Head of caudate nucleus (tissue), 42 donors: ENCODE measurements around the gene WDR31.

Experiments used
- DNase-seq, 42 donors: peaks; one replicate each; pipeline versions ENCODE4 v3.0.0 to v3.0.0-alpha.2; 2020 to 2021; ENCODE audit warnings: mixed read lengths in 7 of 42
- intact Hi-C: fragments of 100-400 bp; cut with DNase I; formaldehyde crosslinking; loops from one replicate; pipeline ENCODE4 v1.15.0; 2022

Gene WDR31

DNA sequence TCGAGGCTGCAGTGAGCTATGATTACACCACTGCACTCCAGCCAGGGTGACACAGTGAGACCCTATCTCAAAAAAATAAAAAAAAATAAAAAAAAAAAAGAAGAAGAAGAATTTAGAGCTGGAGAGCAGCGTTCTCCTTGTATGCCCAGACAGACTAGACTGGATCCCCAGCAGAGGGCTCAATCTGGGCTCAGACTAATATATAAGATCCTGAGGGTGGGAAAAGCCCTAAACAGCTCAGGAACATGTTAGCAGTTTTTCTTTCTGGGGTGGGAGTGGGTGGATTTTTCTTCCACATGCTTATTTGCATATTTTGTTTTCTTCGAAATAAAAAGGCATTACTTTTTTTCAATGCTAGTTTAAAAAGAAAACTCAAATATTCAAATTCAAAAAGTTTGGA lies 8.4 kb upstream of the WDR31 start:
- intact Hi-C loops: no loop called here
- no peak for DNase-seq

- intact Hi-C loops: no loop called here
- DNase-seq: no peak
Measured at GRCh38 chr9:113345671-113346070, 5.6 kb upstream of the WDR31 start.

DNA sequence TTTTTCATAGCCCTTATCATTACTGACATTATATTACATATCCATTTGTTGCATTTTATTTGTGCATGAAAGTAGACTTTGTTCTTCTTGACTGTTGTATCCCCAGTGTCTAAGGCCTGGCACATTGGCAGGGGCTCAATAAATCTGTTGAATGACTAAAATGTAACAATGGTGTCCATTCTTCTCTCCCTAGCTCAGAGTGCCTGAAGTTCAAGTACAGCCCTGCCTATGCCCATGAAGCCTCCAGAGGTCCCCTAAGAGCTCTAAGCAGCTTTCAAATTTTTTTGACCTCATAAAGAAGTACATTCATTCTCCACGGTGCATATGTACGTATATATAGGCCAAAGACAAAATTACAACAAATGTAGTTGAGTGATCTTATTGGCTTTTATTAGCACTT lies 5.1 kb upstream of the WDR31 start:
- intact Hi-C loops: no loop called here
- peak in 12 of 42 donors; percentile 22 to 70 (median 36) for DNase-seq

DNA sequence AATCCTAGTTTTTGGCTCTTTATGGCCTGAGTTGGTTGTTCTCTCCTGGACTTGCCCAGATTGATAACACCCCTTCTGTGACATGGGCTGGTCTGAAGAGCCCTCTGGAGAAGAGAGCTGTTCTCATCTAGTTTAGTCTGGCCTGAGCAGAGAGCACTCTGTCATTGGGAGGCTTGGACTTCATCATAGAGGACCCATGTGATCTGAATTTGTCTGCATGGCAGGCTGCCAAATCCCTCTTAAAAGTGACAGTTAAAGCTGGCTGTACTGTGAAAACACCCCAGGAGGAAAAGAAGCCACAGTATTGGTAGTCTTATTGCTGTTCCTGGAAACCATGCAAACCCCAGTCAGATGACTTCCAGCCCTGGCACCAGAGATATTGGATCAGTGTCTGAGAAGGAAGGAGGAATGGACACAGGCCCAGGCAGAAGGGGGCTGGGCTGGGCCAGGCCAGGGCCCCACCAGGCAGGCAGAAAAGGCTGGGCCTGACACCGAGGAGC lies 3.7 kb upstream of the WDR31 start:
- intact Hi-C loops: no loop called here
- DNase-seq: peak; percentile 49 to 98 (median 84)

GRCh38 chr9:113341712-113342410 lies 1.8 kb upstream of the WDR31 start:
- DNase-seq: peak in 2 of 42 donors; percentile 35 to 68
- intact Hi-C loops: loop anchor here (2.0 kb wide), 1 partner anchor 59 kb away; the partner anchor contains the start of gene ALAD

- intact Hi-C loops: no loop called here
Measured at GRCh38 chr9:113337714-113338113, 2.4 kb downstream of the WDR31 start.

DNA sequence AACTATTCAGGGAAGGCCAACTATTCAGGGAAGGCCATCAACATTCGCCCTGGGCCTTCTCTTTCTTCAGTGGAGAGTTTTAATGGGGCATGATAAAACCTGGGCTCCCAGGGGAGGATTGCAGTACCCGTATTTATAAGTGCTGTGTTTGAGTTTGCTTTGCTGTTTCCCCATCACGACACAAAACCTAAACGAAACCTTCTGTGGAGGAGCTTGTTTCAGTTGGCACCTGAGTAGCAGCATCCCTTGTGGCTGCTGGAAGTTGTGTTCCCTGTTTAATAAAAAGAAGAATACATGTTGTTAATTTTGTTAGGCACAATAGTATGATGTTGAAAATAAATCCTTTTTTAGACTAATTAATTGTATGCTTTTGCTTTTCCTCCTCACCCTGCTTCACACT lies 8.3 kb downstream of the WDR31 start:
- intact Hi-C loops: no loop called here
- DNase-seq: no peak

More at GRCh38 chr9:113337714-113338113, 2.4 kb downstream of the WDR31 start:
- DNase-seq: no peak

DNA sequence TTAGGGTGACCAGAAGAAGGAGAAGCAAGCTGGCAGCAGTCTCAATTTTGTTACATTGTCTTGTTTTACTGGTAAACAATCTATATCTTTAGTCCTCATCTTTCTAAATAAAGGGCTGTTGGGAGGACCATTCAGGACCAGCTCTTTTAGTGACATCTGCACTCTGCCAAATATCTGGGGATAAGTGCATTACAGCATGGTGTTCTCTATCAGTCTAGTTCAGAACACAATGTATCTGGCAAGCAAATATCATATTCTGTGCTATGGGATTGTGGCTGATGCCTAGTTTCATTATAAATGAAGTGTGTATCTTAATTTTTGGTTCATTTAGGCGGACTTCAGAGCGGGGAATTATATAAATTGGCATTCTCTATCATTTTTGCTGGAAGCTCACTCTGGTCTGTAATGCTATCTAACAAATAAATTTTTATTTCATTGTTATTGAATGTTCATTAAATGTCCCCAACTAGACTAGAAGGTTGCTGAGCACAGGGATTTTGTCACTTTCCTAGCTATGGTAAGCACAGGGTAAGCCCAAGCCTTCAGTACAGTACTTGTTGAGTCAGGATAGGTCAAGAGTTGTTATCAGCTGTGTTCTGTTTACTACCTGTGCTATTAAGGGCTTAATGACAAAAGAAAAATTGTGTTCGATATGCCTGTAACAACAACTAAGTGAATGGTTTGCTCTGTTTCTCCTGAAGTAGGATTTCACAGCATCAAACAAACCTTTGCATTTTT lies 11.9 kb downstream of the WDR31 start:
- no peak for DNase-seq
- intact Hi-C loops: no loop called here

GRCh38 chr9:113326230-113326629 lies 13.8 kb downstream of the WDR31 start:
- intact Hi-C loops: no loop called here

GRCh38 chr9:113322671-113323070 lies 17.4 kb downstream of the WDR31 start:
- intact Hi-C loops: no loop called here

More at GRCh38 chr9:113326230-113326629, 13.8 kb downstream of the WDR31 start:
- DNase-seq: no peak

GRCh38 chr9:113320051-113320450 lies 20.0 kb downstream of the WDR31 start:
- intact Hi-C loops: no loop called here

More at GRCh38 chr9:113322671-113323070, 17.4 kb downstream of the WDR31 start:
- no peak for DNase-seq

DNA sequence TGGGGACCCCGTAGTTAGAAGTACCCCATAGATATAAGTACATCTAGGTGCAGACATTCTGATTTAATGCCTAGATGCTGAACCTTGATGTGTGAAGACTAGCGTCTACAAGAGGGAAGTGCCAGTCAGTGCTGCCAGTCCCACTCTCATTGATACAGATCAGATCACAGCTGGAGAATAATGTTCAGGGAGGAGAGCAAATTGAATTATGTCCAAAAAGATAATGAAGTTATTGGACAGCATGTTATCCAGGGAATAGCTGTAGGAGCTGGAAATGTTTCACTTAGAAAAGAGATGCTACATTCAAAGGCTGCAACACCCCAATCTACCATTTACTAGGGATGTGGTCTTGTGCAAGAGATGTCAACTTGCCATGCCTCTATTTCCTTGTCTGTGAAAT lies 21.0 kb downstream of the WDR31 start:
- intact Hi-C loops: no loop called here
- DNase-seq: no peak

More at GRCh38 chr9:113320051-113320450, 20.0 kb downstream of the WDR31 start:
- DNase-seq: no peak

- no peak for DNase-seq
- intact Hi-C loops: no loop called here
Measured at GRCh38 chr9:113317777-113318176, 22.3 kb downstream of the WDR31 start.

GRCh38 chr9:113316030-113316429 lies 24.0 kb downstream of the WDR31 start:
- intact Hi-C loops: no loop called here
- DNase-seq: no peak

DNA sequence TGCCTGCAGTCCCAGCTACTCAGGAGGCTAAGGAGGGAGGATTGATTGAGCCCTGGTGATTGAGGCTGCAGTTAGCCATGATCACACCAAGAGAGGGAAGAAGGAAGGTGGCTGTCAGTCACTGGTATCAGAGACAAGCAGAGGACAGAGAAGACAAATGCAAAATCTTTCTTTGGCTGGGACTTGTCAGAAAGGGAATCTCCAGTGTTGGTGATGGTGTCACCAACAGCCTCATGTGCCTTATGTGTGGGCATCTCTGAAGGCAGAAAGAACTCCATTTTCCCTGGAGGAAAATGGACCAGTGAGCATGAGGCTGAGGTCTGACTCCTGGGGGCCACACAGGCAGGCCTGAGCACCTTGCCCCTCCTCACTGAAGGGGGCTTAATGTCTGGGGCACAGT lies 24.8 kb downstream of the WDR31 start:
- intact Hi-C loops: no loop called here
- no peak for DNase-seq

DNA sequence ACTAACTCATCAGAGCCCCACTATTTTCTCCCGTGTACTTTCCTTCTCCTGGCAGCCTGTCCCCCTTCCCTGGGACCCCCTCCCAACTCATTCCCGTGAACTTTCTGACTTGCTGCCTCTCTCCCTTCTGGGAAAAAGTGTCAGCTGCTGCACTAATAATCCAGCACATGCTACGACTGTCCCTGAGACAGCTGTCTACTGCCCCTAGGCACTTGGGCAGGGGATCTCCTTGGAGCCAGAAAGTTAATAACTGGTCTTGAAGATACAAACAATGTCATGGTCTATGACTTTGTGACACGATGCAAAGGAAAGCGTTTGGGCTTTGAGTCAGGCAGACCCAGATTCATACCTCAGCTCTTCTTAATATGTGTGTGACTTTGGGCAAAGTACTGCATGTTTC lies 26.8 kb downstream of the WDR31 start:
- intact Hi-C loops: no loop called here

GRCh38 chr9:113311961-113312360 lies 28.1 kb downstream of the WDR31 start:
- intact Hi-C loops: no loop called here

More for the DNA sequence above, 26.8 kb downstream of the WDR31 start:
- no peak for DNase-seq

DNA sequence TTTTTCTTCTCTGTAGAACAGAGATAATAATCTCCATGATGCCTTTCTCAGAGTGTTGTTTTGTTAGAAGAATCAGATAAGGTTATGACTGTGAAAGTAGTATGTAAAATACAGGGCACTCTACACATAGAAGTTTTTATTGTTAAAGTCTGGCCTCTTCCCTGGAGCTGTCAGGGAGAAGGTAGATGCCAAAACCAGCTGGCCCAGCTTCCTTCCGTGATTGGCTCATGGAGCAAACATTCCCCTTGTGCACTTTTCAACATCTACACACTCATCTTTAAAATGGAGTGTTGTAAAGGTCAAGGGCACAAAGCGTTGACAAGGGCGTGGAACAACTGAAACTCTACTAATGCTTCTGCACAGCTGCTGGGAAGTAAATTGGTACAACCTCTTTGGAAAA lies 29.5 kb downstream of the WDR31 start:
- intact Hi-C loops: no loop called here
- DNase-seq: no peak

More at GRCh38 chr9:113311961-113312360, 28.1 kb downstream of the WDR31 start:
- DNase-seq: peak in 2 of 42 donors; percentile 6 to 32

GRCh38 chr9:113309204-113309813 lies 30.8 kb downstream of the WDR31 start:
- intact Hi-C loops: no loop called here
- DNase-seq: peak in 29 of 42 donors; percentile 10 to 80 (median 51)
